Activated naive CD8-positive, alpha-beta T cell treated with anti-CD3 and anti-CD28 coated beads, Interleukin-2, amount 10 ng/mL, durations not matched to agents 7 days and 5 days (primary cell): Measurements from ENCODE around the gene PROSER2. TPM values are rescaled to one million over a fixed set of nuclear protein-coding genes. Genes with fewer than 3 reads are reported as not detected.
A peak's percentile ranks its signal among the peaks of the same experiment; 100 is the strongest.
"Not testable (repeated sequence)": the region's sequence is repeated elsewhere in the genome, so short reads cannot be mapped to it uniquely, and the experiment has no call there.

Experiments
- ATAC-seq: fragments of 150-1000 bp; cut with Tn5 transposase; one replicate; pipeline ENCODE4 v1.10.0; 2021; ENCODE audit warnings: low read depth, moderate library complexity
- POLR2A ChIA-PET: fragments of 350-600 bp; sonication (Branson Sonifier 250); formaldehyde crosslinking; loops from one replicate; lab custom pipeline; 2021; ENCODE audit warnings: antibody characterized with exemption; lab: Charles Lee
- DNase-seq: peaks from one replicate; pipeline ENCODE4 v3.0.0; 2021
- H3K27ac Mint-ChIP-seq: one replicate; pipeline ENCODE4 v1.8.0; 2022; ENCODE audit warnings: mild to moderate bottlenecking, mixed read lengths
- H3K27me3 Mint-ChIP-seq: one replicate; pipeline ENCODE4 v1.8.0; 2022; ENCODE audit warnings: mild to moderate bottlenecking, moderate library complexity, mixed read lengths
- H3K36me3 Mint-ChIP-seq: one replicate; pipeline ENCODE4 v1.8.0; 2021; ENCODE audit warnings: mild to moderate bottlenecking, mixed read lengths
- H3K4me1 Mint-ChIP-seq: one replicate; pipeline ENCODE4 v1.8.0; 2021; ENCODE audit warnings: mixed read lengths
- H3K4me3 Mint-ChIP-seq: one replicate; pipeline ENCODE4 v1.8.0; 2022; ENCODE audit warnings: mild to moderate bottlenecking, moderate library complexity, mixed read lengths
- H3K9me3 Mint-ChIP-seq: one replicate; pipeline ENCODE4 v1.8.0; 2021; ENCODE audit warnings: mixed read lengths
- total RNA-seq, 2 experiments: library from RNA; stranded (reverse); gene quantifications; one replicate each; pipeline ENCODE4 v1.2.3, GENCODE V29; 2021

The PROSER2 gene
- total RNA-seq, 2 experiments from 2014 or later, result 1.0 to 1.2 TPM

- no peak overlapping the region for H3K4me3 Mint-ChIP-seq
- DNase-seq (no peak), ATAC-seq (no peak)
- no peaks in the 10 kb centered on the region for H3K9me3 Mint-ChIP-seq
- peaks cover 24% of the 10 kb centered on the region for H3K27me3 Mint-ChIP-seq
- POLR2A ChIA-PET, result no interaction called here
- H3K36me3 Mint-ChIP-seq, result no peaks in the 10 kb centered on the region
- H3K4me1 Mint-ChIP-seq, result no peaks in the 10 kb centered on the region
- no peak overlapping the region for H3K27ac Mint-ChIP-seq
Measured at GRCh38 chr10:11832042-11832441, 8.9 kb downstream of the PROSER2 start.

DNA sequence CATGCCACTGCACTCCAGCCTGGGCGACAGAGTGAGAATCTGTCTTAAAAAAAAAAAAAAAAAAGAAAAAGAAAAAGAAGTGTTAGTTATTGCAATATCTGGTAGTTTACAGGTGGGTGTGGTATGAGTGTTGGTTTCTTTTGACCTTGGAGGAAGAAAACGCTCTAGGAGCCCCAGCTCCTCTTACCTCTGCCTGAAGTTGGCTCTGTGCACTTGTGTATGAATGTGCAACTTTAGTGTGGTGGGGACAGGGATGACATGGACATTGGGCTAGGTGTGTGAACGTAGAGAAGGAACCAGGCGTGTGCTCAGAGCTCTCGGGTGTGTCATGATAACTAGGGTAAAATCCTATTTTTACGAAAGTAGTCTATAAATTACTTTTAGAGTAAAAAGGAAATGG, 11.9 kb downstream of the PROSER2 start:
- no peak for DNase-seq
- no peak overlapping the region for H3K27ac Mint-ChIP-seq
- H3K36me3 Mint-ChIP-seq, result no peaks in the 10 kb centered on the region
- H3K27me3 Mint-ChIP-seq, result peaks cover 17% of the 10 kb centered on the region
- no peak for ATAC-seq
- H3K4me1 Mint-ChIP-seq, result peaks cover 6% of the 10 kb centered on the region
- POLR2A ChIA-PET, result no interaction called here
- H3K4me3 Mint-ChIP-seq, result no peak overlapping the region
- H3K9me3 Mint-ChIP-seq, result no peaks in the 10 kb centered on the region

GRCh38 chr10:11835704-11836103, 12.5 kb downstream of the PROSER2 start:
- H3K9me3 Mint-ChIP-seq, result no peaks in the 10 kb centered on the region
- peaks cover 6% of the 10 kb centered on the region for H3K4me1 Mint-ChIP-seq
- POLR2A ChIA-PET, result no interaction called here
- H3K27me3 Mint-ChIP-seq, result peaks cover 20% of the 10 kb centered on the region
- H3K36me3 Mint-ChIP-seq, result no peaks in the 10 kb centered on the region
- DNase-seq (no peak), ATAC-seq (no peak)
- no peak overlapping the region for H3K27ac Mint-ChIP-seq
- H3K4me3 Mint-ChIP-seq, result no peak overlapping the region

DNA sequence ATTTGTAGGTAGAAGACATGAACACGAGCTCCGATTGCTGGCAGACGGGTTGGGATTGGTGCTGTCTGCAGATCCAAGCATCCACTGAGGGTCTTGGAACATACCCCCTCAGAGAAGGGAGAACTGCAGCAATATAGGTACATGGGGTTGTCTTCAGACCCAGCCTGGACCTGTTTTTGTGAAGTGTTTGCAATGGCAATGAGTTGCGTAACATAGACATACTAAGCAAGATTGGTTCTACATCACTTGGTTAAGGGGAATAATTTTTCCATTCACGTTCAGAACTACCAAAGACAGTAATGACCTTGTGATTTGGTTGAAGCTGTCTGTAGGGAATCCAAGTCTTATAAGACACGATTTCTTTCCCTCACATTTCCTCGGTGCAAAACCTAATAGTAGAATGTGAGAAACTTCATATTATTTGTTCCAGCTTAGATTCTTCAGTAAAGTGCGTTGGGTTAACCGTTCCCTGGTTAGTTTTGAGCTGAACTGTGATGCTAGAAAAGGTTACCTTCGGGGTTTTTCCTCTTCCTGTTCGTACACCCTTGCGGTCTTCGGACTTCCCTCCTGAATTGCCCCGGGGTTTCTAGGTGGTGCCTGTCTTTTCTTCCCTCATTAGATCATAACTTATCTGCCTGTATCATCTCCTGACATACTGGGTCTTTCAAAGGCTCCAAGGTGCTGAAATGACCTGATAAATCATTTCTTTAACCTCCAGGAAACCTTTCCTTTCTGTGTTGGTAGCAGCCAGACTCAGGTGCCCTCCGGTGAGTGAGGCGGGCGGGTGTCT, 14.4 kb downstream of the PROSER2 start:
- Mint-ChIP-seq H3K27ac (no peak overlapping the region), H3K27me3 (peaks cover 31% of the 10 kb centered on the region), H3K4me3 (peak overlapping the region; percentile 11), H3K36me3 (no peaks in the 10 kb centered on the region), H3K4me1 (peaks cover 6% of the 10 kb centered on the region), H3K9me3 (no peaks in the 10 kb centered on the region)
- ATAC-seq, result peak; percentile 14
- DNase-seq, result no peak
- POLR2A ChIA-PET, result no interaction called here

GRCh38 chr10:11838298-11838852, 15.2 kb downstream of the PROSER2 start:
- ATAC-seq (no peak), DNase-seq (no peak)
- Mint-ChIP-seq H3K36me3 (no peaks in the 10 kb centered on the region), H3K27ac (no peak overlapping the region), H3K27me3 (peaks cover 32% of the 10 kb centered on the region), H3K4me1 (peaks cover 6% of the 10 kb centered on the region), H3K4me3 (no peak overlapping the region), H3K9me3 (no peaks in the 10 kb centered on the region)
- POLR2A ChIA-PET, result no interaction called here

DNA sequence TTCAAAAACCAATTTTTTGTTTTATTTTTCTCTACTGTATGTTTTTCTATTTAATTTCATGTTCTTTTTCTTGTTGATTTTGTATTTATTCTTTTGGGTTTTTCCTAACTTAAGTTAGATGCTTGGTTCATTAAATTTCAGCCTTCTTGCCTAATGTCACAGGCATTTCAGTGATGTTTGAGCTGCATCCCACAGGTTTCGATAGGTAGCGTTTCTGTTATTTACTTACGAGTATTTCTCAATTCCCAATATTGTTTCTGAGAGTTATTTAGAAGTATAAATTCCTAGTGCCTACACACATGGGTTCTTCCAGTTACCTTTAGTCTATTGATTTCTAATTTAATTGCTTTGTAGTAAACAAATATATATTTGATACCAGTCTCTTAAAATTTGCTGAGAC, 18.2 kb downstream of the PROSER2 start:
- POLR2A ChIA-PET, result no interaction called here
- Mint-ChIP-seq H3K9me3 (no peaks in the 10 kb centered on the region), H3K27me3 (peaks cover 45% of the 10 kb centered on the region), H3K4me1 (peaks cover 10% of the 10 kb centered on the region), H3K36me3 (no peaks in the 10 kb centered on the region), H3K4me3 (no peak overlapping the region), H3K27ac (no peak overlapping the region)
- ATAC-seq, result no peak
- no peak for DNase-seq

GRCh38 chr10:11842411-11842810, 19.3 kb downstream of the PROSER2 start:
- DNase-seq (no peak), ATAC-seq (no peak)
- H3K36me3 Mint-ChIP-seq, result no peaks in the 10 kb centered on the region
- no peak overlapping the region for H3K27ac Mint-ChIP-seq
- peaks cover 9% of the 10 kb centered on the region for H3K4me1 Mint-ChIP-seq
- H3K27me3 Mint-ChIP-seq, result peaks cover 48% of the 10 kb centered on the region
- POLR2A ChIA-PET, result no interaction called here
- H3K9me3 Mint-ChIP-seq, result no peaks in the 10 kb centered on the region
- H3K4me3 Mint-ChIP-seq, result no peak overlapping the region

- peaks cover 47% of the 10 kb centered on the region for H3K27me3 Mint-ChIP-seq
- no peak overlapping the region for H3K4me3 Mint-ChIP-seq
Measured at GRCh38 chr10:11845113-11845512, 22.0 kb downstream of the PROSER2 start.

DNA sequence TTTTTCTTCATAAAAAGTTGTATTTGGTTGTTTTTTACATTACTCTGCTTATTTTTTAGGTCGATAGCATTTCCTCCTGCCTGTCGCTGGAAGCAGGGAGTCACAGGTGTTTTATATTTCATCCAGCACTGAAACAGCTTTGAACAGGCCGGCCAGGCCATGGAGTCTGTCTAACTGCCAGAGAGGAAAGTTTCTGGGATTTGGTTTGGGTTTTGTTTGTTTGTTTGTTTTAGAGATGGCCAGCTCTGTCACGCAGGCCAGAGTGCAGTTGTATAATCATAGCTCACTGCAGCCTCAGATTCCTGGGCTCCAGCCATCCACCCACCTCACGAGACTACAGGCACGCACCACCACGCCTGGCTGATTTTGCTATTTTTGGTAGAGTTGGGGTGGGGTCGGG, 23.4 kb downstream of the PROSER2 start:
- Mint-ChIP-seq H3K4me1 (peaks cover 4% of the 10 kb centered on the region), H3K9me3 (no peaks in the 10 kb centered on the region), H3K4me3 (no peak overlapping the region), H3K27ac (no peak overlapping the region), H3K27me3 (peaks cover 38% of the 10 kb centered on the region), H3K36me3 (no peaks in the 10 kb centered on the region)
- DNase-seq (no peak), ATAC-seq (no peak)
- POLR2A ChIA-PET, result no interaction called here

More at GRCh38 chr10:11845113-11845512, 22.0 kb downstream of the PROSER2 start:
- Mint-ChIP-seq H3K36me3 (no peaks in the 10 kb centered on the region), H3K4me1 (peaks cover 4% of the 10 kb centered on the region), H3K27ac (no peak overlapping the region), H3K9me3 (no peaks in the 10 kb centered on the region)
- POLR2A ChIA-PET, result interaction anchor here (0.6 kb wide), 1 partner anchor 10 kb away, joined by 3 read pairs; no protein-coding TSS in a partner anchor
- ATAC-seq, result no peak
- DNase-seq, result no peak

- no peak overlapping the region for H3K27ac Mint-ChIP-seq
- peaks cover 32% of the 10 kb centered on the region for H3K27me3 Mint-ChIP-seq
- POLR2A ChIA-PET, result no interaction called here
- no peaks in the 10 kb centered on the region for H3K36me3 Mint-ChIP-seq
- peaks cover 4% of the 10 kb centered on the region for H3K4me1 Mint-ChIP-seq
- DNase-seq (no peak), ATAC-seq (no peak)
- no peaks in the 10 kb centered on the region for H3K9me3 Mint-ChIP-seq
- H3K4me3 Mint-ChIP-seq, result no peak overlapping the region
Measured at GRCh38 chr10:11849277-11849676, 26.1 kb downstream of the PROSER2 start.

GRCh38 chr10:11849911-11850310, 26.8 kb downstream of the PROSER2 start:
- Mint-ChIP-seq H3K4me3 (no peak overlapping the region), H3K27ac (no peak overlapping the region), H3K4me1 (peaks cover 4% of the 10 kb centered on the region), H3K27me3 (peaks cover 30% of the 10 kb centered on the region), H3K9me3 (no peaks in the 10 kb centered on the region), H3K36me3 (no peaks in the 10 kb centered on the region)
- DNase-seq (no peak), ATAC-seq (no peak)
- POLR2A ChIA-PET, result no interaction called here

- no peak overlapping the region for H3K4me3 Mint-ChIP-seq
- H3K4me1 Mint-ChIP-seq, result no peaks in the 10 kb centered on the region
- H3K27ac Mint-ChIP-seq, result no peak overlapping the region
- peaks cover 17% of the 10 kb centered on the region for H3K27me3 Mint-ChIP-seq
- no peaks in the 10 kb centered on the region for H3K36me3 Mint-ChIP-seq
- no peaks in the 10 kb centered on the region for H3K9me3 Mint-ChIP-seq
- no peak for ATAC-seq
- no peak for DNase-seq
- POLR2A ChIA-PET, result no interaction called here
Measured at GRCh38 chr10:11851910-11852309, 28.8 kb downstream of the PROSER2 start.

- peaks cover 12% of the 10 kb centered on the region for H3K27me3 Mint-ChIP-seq
- DNase-seq, ATAC-seq, POLR2A ChIA-PET, H3K4me1 Mint-ChIP-seq, H3K4me3 Mint-ChIP-seq, H3K36me3 Mint-ChIP-seq, H3K9me3 Mint-ChIP-seq, H3K27ac Mint-ChIP-seq: not testable (repeated sequence)
Measured at GRCh38 chr10:11852637-11853036, 29.5 kb downstream of the PROSER2 start.

DNA sequence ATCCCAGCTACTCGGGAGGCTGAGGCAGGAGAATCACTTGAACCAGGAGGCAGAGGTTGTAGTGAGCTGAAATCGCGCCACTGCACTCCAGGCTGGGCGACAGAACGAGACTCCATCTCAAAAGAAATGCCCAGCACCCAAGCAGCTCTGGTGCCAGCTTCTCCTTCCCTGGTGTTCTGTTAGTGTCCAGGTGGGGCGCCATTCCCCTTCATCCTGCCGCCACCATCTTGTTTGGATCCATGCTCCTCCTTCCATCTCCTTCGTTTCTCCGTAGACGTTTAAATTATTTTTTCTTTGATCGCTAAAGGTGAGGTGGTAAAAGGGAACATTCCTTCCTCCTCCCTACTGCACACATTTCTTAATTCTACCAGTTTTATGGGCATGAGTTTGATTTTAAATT, 30.3 kb downstream of the PROSER2 start:
- H3K27ac Mint-ChIP-seq, result no peak overlapping the region
- no peak overlapping the region for H3K4me3 Mint-ChIP-seq
- DNase-seq (no peak), ATAC-seq (no peak)
- H3K36me3 Mint-ChIP-seq, result no peaks in the 10 kb centered on the region
- H3K9me3 Mint-ChIP-seq, result no peaks in the 10 kb centered on the region
- peaks cover 12% of the 10 kb centered on the region for H3K27me3 Mint-ChIP-seq
- POLR2A ChIA-PET, result no interaction called here
- H3K4me1 Mint-ChIP-seq, result no peaks in the 10 kb centered on the region
